B cell (primary cell): ENCODE results near the gene OTOF. TPM values are rescaled to one million over a fixed set of nuclear protein-coding genes. Genes with fewer than 3 reads are reported as not detected.

Experiments
- ATAC-seq: fragments of 200-7000 bp; cut with Tn5 transposase; one replicate; pipeline ENCODE4 v1.10.0; 2021; ENCODE audit warnings: low read depth, mild to moderate bottlenecking, moderate number of reproducible peaks, moderate library complexity
- CTCF ChIA-PET: fragments of 350-600 bp; sonication (Branson Sonifier 250); formaldehyde crosslinking; loops from one replicate; lab custom pipeline; 2021; ENCODE audit warnings: antibody characterized with exemption, inconsistent platforms; lab: Charles Lee
- POLR2A ChIA-PET: fragments of 350-600 bp; sonication (Branson Sonifier 250); formaldehyde crosslinking; loops from one replicate; lab custom pipeline; 2021; ENCODE audit warnings: antibody characterized with exemption; lab: Charles Lee
- DNase-seq: peaks from one replicate; pipeline ENCODE4 v3.0.0; 2013
- H2AFZ ChIP-seq: 2 replicates; pipeline ENCODE4 v1.6.1; 2012; ENCODE audit warnings: mild to moderate bottlenecking, low read depth, low read length; ENCODE audit not compliant: insufficient read depth, poor library complexity, severe bottlenecking
- H3K27ac ChIP-seq, 2 donors: 1 replicate in 1 of 2; 2 replicates in 1 of 2; pipeline ENCODE4 v1.5.1; 2012 to 2013; ENCODE audit warnings: low read length in 2 of 2, mild to moderate bottlenecking in 2 of 2, moderate library complexity in 1 of 2
- H3K27me3 ChIP-seq, 4 experiments: fragments of 200-600 bp in 1 of 4; sonication (generic) in 1 of 4; replicated peaks in 1 of 4; 1 replicate in 2 of 4; 2 replicates in 2 of 4; pipeline versions ENCODE4 v1.6.1 to v1.7.0; 2013 to 2016; ENCODE audit warnings: low read length in 3 of 4, mild to moderate bottlenecking in 2 of 4, mixed read lengths in 1 of 4, moderate library complexity in 1 of 4; ENCODE audit not compliant: insufficient read depth in 4 of 4, control insufficient read depth in 3 of 4; ENCODE audit errors: control extremely low read depth in 1 of 4
- H3K36me3 ChIP-seq, 2 experiments: replicated peaks in 1 of 2; 1 replicate in 1 of 2; 2 replicates in 1 of 2; pipeline versions ENCODE4 v1.6.1 to v1.7.1; 2013; ENCODE audit warnings: low read length in 1 of 2; ENCODE audit not compliant: insufficient read depth in 2 of 2, control insufficient read depth in 1 of 2; ENCODE audit errors: control extremely low read depth in 1 of 2, extremely low read depth in 1 of 2
- H3K4me1 ChIP-seq, 2 donors: fragments of 200-600 bp in 1 of 2; sonication (generic) in 1 of 2; 1 replicate in 1 of 2; 2 replicates in 1 of 2; pipeline versions ENCODE4 v1.5.1 to v1.6.1; 2013 to 2017; ENCODE audit warnings: low read length in 2 of 2; ENCODE audit not compliant: control insufficient read depth in 2 of 2, insufficient read depth in 2 of 2
- H3K4me2 ChIP-seq: replicated peaks from 2 replicates; pipeline ENCODE3; 2012; ENCODE audit warnings: mild to moderate bottlenecking, low read depth, low read length; ENCODE audit not compliant: poor library complexity, severe bottlenecking
- H3K4me3 ChIP-seq, 5 experiments: fragments of 200-600 bp in 1 of 5; sonication (generic) in 1 of 5; 1 replicate in 3 of 5; 2 replicates in 2 of 5; pipeline versions ENCODE4 v1.5.1 to v1.7.0; 2011 to 2016; ENCODE audit warnings: low read length in 4 of 5, mild to moderate bottlenecking in 4 of 5, low read depth in 2 of 5, control low read depth in 1 of 5, moderate library complexity in 1 of 5; ENCODE audit not compliant: insufficient read depth in 1 of 5; ENCODE audit errors: control extremely low read depth in 1 of 5, extremely low read depth in 1 of 5
- H3K79me2 ChIP-seq: fragments of 200-600 bp; sonication (generic); one replicate; pipeline ENCODE4 v1.6.0; 2016; ENCODE audit warnings: low read length; ENCODE audit not compliant: control insufficient read depth, insufficient read depth
- H3K9ac ChIP-seq: fragments of 200-600 bp; sonication (generic); 2 replicates; pipeline ENCODE4 v1.6.1; 2017; ENCODE audit warnings: mild to moderate bottlenecking, low read length, moderate library complexity
- H3K9me3 ChIP-seq, 3 donors: one replicate each; pipeline versions ENCODE4 v1.6.1 to v1.7.1; 2013; ENCODE audit warnings: low read length in 2 of 3; ENCODE audit not compliant: control insufficient read depth in 2 of 3, insufficient read depth in 1 of 3; ENCODE audit errors: control extremely low read depth in 1 of 3
- H4K20me1 ChIP-seq: 2 replicates; pipeline ENCODE4 v1.6.0; 2012; ENCODE audit warnings: mild to moderate bottlenecking, low read length; ENCODE audit not compliant: insufficient read depth, control insufficient read depth, poor library complexity, severe bottlenecking
- H3K27ac Mint-ChIP-seq: one replicate; pipeline ENCODE4 v1.8.0; 2021; ENCODE audit warnings: mixed read lengths
- H3K27me3 Mint-ChIP-seq: one replicate; pipeline ENCODE4 v1.8.0; 2021; ENCODE audit warnings: mixed read lengths
- H3K4me1 Mint-ChIP-seq: one replicate; pipeline ENCODE4 v1.8.0; 2021; ENCODE audit warnings: mixed read lengths
- H3K4me3 Mint-ChIP-seq: one replicate; pipeline ENCODE4 v1.8.0; 2021; ENCODE audit warnings: mixed read lengths
- H3K9me3 Mint-ChIP-seq: one replicate; pipeline ENCODE4 v1.8.0; 2022; ENCODE audit warnings: mixed read lengths; ENCODE audit not compliant: insufficient read depth
- CTCF ChIP-seq: fragments of 200-600 bp; IDR thresholded peaks from one replicate; pipeline ENCODE4 v1.8.0; 2022; ENCODE audit warnings: antibody characterized with exemption, mild to moderate bottlenecking
- EZH2 ChIP-seq: IDR thresholded peaks from 2 replicates; pipeline ENCODE4 v1.6.1; 2012; ENCODE audit warnings: borderline replicate concordance, low read depth, mild to moderate bottlenecking, moderate library complexity, low read length; ENCODE audit not compliant: insufficient read depth, poor library complexity, severe bottlenecking
- WGBS: methylation state at CpG from one replicate; pipeline ENCODE4 v1.1.5; 2013; ENCODE audit warnings: missing lambda C conversion rate; ENCODE audit not compliant: insufficient coverage; 5-methylcytosine and 5-hydroxymethylcytosine counted together
- intact Hi-C: fragments of 100-400 bp; cut with micrococcal nuclease; formaldehyde crosslinking; loops from one replicate; pipeline ENCODE4 v1.10.0; 2022
- polyA plus RNA-seq: library from polyadenylated mRNA; depleted of rRNA; stranded (reverse); fragments of >200 nt; gene quantifications from 2 replicates; pipeline ENCODE4 v1.2.3, GENCODE V29; 2012
- total RNA-seq, 2 donors: library from RNA; stranded (reverse); fragments of 120-200 nt in 1 of 2; gene quantifications; 1 replicate in 1 of 2; 2 replicates in 1 of 2; pipeline versions ENCODE4 v1.2.3 to v1.2.4, GENCODE V29; 2013 to 2022

Gene OTOF
- total and polyA plus RNA-seq, 2 donors (not counting 1 experiment from before 2014, with no cell fraction given) = not detected

GRCh38 chr2:26520148-26520449, 42.2 kb upstream of the OTOF start:
- WGBS = no CpG with 5 or more reads among the region's 1 CpG
- CTCF ChIA-PET = no interaction called here
- Histone ChIP-seq H3K4me1 (no peaks in the 10 kb centered on the region), H3K4me3 (no peak overlapping the region), H3K4me2 (no peak overlapping the region), H3K27me3 (peaks cover 0 to 5% (median 0%) of the 10 kb centered on the region in 4 experiments), H3K79me2 (no peaks in the 10 kb centered on the region), H3K36me3 (no peaks in the 10 kb centered on the region), H3K9ac (no peak overlapping the region), H4K20me1 (no peaks in the 10 kb centered on the region), H3K27ac (no peak overlapping the region), H3K9me3 (no peaks in the 10 kb centered on the region), H2AFZ (no peak overlapping the region)
- no peak for DNase-seq
- peaks cover 6% of the 10 kb centered on the region for H3K27me3 Mint-ChIP-seq
- H3K4me3 Mint-ChIP-seq = no peak overlapping the region
- TF ChIP-seq EZH2 (no peak), CTCF (no peak)
- intact Hi-C loops = no loop called here
- H3K9me3 Mint-ChIP-seq = no peaks in the 10 kb centered on the region
- H3K4me1 Mint-ChIP-seq = no peaks in the 10 kb centered on the region
- no peak for ATAC-seq
- POLR2A ChIA-PET = no interaction called here
- H3K27ac Mint-ChIP-seq = no peak overlapping the region

GRCh38 chr2:26519396-26520147, 41.6 kb upstream of the OTOF start:
- H2AFZ ChIP-seq = no peak overlapping the region
- no peak overlapping the region for H3K27ac ChIP-seq
- TF ChIP-seq CTCF (no peak), EZH2 (no peak)
- intact Hi-C loops = no loop called here
- no peaks in the 10 kb centered on the region for H4K20me1 ChIP-seq
- ATAC-seq (no peak), DNase-seq (no peak)
- Mint-ChIP-seq H3K4me3 (no peak overlapping the region), H3K9me3 (no peaks in the 10 kb centered on the region), H3K27me3 (peaks cover 6% of the 10 kb centered on the region), H3K4me1 (no peaks in the 10 kb centered on the region), H3K27ac (no peak overlapping the region)
- no peak overlapping the region for H3K4me3 ChIP-seq
- no peak overlapping the region for H3K4me2 ChIP-seq
- peaks cover 0 to 5% (median 0%) of the 10 kb centered on the region in 4 experiments for H3K27me3 ChIP-seq
- H3K4me1 ChIP-seq = no peaks in the 10 kb centered on the region
- H3K79me2 ChIP-seq = no peaks in the 10 kb centered on the region
- WGBS = 42% methylated on average over 5 of the region's 8 CpGs
- CTCF ChIA-PET = no interaction called here
- no peaks in the 10 kb centered on the region for H3K36me3 ChIP-seq
- no peak overlapping the region for H3K9ac ChIP-seq
- POLR2A ChIA-PET = no interaction called here
- H3K9me3 ChIP-seq = no peaks in the 10 kb centered on the region
